HG03196 (cell line): ENCODE data around the gene STING1.
"Not testable (repeated sequence)": the region's sequence is repeated elsewhere in the genome, so short reads cannot be mapped to it uniquely, and the experiment has no call there.

Source experiments
- ATAC-seq: cut with Tn5 transposase; IDR thresholded peaks from one replicate; pipeline ENCODE4 v1.9.1; 2021; ENCODE audit not compliant: unreplicated experiment

The STING1 gene

DNA sequence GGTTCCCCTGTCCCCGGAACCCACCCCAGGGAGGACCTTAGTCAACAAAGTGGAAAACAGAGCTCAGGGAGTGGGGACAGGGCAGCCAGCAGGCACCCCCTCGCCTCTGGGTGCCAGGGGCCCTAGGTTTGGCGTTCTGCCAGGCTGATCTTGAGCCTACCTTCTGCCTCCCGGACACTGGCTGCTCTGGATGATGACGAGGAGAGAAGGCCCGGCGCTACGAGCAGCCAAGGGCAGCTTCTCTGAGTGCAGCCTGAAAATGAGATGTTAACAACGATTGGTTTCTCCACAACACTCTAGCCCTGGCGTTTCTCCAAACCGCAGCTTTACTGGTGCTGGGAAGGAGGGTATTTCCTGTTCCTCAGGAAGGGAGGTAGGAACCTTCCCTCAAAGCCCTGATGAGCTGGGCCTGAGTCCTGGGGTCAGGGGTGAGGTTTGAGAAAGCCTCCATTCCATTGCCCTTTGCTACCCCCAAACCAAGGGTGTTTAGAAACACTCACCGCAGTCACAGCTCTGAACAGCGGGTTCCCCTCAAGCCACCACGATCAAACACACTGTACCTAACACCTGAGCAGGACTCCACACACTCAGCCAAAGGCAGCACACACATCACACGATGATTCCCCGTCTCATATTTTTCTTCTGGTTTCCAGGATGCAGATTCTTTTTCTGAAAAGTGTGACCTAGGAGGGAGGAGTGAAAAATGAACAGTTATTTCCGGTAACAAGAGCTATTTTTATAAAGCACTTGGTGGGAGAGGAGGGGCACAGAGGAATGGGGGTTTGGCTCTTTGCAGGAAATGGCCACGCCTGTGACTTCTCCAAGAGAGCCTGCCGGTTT, at the start of gene STING1:
TSS of gene STING1 (minus strand) at position 709 of the 840 bp plus-strand sequence. CDS start 1,054 bp downstream, outside the sequence.
- ATAC-seq: no peak

DNA sequence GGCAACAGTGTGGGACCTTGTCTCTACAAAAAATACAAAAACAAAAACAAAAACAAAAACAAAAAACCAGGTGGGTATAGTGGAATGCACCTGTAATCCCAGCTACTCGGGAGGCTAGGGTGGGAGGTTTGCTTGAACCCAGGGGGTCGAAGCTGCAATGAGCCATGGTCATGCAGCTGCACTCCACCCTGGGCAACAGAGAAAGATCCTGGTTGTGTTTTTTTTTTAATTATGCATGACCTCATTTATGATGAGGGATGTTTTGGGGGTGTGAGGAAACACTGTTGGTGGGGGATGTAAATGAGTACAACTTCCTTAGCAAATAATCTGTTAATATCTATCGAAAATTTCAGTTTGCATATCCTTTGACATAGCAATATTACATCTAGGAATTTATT, 49.2 kb upstream of the STING1 start:
- ATAC-seq: no peak

DNA sequence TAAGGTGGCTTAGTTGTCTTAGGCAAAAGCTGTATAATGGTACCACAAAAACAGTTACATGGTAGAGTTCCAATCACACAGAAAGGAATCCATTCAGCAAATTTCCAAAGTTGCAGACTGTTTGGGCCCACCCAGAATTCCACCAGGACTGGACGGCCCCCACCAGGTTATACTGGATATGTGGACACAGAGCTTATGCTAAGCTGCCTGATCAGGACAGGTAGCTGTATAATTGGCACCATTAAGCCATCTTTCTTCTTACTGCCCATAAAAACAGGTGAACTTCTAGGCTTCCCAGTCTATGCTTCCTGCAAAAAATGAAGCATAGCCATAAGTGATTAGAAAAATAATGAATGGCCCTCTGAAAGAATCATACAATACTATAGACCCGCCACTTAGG, 47.5 kb upstream of the STING1 start:
- not testable (repeated sequence) for ATAC-seq

DNA sequence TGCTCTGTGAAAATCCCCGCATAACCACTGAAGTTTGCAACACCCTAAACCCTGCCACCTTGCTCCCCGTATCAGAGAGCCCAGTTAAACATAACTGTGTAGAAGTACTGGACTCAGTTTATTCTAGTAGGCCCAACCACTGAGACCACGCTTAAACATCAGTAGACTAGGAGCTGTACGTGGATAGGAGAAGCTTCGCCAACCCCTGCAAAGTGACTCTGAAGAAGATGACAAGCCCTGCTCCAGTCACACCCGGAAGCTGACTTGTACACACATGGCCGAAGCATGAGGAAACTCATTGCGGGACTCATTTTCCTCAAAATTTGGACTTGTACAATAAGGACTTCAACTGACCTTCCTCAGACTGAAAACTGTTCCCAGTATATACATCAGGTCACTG, 46.1 kb upstream of the STING1 start:
- ATAC-seq: not testable (repeated sequence)

DNA sequence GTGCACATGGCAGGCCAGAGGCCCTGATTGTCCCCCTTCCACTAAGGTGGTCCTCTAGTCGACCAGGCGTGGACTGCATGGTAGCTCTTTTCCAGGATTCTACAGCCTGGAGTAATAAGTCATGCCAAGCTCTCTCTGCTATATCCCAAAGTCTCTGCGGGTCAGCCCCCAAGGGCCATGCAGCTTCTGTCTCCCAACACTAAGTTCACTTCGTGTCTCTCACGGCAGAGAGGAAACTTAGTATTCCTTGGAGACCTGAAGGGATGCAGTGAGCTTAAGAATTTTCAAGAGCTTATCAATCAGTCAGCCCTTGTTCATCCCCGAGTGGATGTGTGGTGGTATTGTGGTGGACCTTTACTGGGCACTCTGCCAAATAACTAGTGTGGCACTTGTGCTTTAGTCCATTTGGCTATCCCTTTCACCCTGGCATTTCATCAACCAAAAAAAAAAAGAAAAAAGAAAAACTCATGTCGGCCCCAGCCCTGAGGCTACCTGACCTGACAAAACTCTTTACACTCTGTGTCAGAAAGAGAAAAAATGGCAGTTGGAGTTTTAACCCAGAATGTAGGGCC, 45.4 kb upstream of the STING1 start:
- not testable (repeated sequence) for ATAC-seq

DNA sequence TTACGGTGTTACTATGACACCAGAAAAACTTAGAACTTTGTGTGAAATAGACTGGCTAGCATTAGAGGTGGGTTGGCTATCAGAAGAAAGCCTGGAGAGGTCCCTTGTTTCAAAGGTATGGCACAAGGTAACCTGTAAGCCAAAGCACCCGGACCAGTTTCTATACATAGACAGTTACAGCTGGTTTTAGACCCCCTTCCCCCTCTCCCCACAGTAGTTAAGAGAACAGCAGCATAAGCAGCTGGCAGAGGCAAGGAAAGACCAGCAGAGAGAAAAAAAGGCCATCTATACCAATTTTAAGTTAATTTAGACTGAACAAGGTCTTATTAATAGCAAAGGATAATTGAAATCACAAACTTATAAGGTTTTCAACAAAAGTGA, 44.5 kb upstream of the STING1 start:
- not testable (repeated sequence) for ATAC-seq

DNA sequence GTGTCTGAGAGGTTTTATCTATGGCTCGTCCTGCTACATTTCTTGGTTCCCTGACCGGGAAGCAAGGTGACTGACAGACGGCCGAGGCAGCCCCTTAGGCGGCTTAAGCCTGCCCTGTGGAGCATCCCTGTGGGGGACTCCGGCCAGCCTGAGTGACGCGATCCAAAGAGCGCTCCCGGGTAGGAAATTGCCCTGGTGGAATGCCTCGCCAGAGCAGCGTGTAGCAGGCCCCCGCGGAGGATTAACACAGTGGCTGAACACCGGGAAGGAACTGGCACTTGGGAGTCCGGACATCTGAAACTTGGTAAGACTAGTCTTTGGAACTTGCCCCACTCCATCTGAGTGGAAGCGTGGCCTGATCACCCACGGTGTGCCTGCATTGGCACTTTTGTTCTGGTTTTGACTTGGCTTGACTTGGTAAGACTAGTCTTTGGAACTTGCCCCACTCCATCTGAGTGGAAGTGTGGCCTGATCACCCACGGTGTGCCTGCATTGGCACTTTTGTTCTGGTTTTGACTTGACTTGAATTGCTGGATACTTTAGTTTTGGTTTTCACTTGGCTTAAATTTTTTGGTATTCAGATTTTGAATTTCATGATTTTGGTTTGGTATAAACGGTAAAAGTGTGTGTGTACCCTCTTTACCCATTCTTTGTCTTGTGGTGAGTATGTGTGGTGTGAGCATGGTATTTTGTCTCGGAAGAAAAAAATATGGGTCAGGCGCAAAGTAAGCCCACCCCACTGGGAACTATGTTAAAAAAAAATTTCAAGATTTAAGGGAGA, 43.9 kb upstream of the STING1 start:
- ATAC-seq: not testable (repeated sequence)

DNA sequence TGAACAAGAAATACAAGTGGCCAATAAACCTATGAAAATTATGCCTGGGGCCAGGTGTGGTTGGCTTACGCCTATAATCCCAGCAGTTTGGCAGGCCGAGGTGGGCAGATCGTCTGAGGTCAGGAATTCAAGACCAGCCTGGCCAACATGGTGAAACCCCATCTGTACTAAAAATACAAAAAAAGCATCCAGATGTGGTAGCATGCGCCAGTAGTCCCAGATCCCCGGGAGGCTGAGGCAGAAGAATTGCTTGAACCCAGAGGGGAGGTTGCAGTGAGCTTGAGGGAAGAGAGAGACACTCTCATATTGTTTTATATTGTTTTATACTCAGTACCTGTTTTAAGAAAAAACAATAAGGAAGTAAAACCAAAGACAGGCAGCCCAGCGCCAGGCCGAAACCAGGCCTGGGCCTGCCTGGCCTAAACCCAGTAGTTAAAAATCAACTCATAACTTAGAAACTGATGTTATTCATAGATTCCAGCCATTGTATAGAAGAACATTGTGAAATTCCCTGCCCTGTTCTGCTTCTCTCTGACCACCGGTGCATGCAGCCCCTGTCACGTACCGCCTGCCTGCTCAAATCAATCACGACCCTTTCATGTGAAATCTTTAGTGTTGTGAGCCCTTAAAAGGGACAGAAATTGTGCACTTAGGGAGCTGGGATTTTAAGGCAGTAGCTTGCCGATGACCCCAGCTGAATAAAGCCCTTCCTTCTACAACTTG, 43.2 kb upstream of the STING1 start:
- peak; percentile 39 for ATAC-seq

DNA sequence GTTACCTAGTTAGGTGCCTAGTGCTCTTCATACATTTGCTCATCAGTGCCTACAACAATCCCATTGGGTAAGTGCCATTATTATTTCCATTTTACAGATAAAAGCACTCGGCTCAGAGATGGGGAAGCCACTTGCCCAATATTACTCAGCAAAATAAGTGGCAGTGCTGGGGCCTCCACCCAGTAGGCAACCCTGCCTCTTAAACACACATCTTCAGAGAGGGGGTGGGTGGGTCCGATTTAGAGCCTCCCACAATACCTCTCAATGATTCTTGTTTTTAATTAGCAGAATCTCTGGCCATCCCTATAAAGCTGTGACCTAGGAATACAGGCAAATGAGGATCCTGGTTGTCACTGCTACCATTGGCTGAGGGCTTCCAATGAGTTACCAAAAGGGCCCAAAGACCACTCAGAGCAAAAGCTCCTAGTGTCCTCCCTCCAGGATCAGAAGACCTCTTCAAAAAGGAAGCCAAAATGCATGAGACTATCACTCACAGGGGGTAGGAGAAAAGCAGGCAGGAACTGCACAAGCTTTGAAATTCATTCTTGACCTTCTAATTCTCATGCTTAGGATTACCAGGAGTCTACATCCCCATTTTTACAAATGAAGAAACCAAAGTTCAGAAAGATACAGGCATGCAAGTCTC, 42.5 kb upstream of the STING1 start:
- peak; percentile 47 for ATAC-seq

DNA sequence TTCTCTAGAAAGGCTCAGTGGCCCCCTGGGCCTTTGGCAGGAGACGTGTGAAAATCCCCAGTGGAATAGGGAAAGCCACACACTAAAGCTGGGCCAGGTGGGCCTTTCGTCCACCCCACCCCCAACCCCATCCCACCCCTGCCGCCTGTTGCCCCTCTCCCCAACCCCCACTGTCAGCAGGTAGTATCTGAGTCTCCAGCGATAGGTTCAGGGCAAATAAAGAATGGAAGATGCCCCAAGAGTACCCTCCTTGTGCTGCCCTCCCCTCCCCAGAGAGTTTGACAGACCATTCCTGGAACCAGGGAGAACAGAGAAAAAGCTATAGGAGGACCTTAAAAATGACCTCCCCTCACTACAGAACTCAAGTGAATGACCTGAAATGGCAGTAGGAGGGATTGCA, 41.9 kb upstream of the STING1 start:
- ATAC-seq: peak; percentile 3

DNA sequence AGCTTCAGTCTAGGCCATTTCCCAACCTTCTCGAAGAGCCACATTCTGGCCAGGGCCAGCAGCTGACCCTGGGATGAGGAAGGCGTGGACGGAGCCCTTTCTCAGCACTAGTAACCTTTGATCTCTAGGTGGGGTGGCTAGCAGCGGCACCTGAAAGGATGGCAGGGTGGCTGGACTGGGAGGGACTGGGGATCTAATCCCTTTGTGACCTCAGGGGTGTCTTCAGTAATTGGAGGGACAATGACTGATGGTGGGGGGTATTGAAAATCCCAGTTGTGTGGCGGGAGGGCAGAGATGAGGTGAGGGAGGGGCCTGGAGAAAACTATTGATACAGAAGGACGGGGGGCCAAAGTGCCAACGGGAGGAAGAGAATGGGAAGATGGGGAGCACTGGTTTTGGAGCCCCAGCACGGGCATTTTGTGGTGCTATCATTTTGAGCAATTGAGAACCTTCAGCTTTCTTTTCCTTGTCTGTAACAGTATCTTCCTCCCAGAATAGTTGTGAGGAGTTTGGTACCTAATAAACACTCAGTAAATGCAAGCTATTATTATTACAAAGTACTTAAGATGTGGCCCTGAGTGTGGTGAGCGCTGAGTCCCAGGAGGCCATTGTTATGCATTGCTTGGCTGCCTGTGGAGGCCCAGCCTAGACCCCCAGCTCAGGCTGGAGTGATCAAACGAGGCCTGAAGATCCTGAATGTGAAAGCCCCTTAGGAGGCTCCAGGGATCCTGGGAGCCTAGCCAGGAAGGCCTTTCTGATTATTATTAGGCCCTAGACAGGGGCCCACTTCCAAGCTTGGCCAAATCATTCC, 41.3 kb upstream of the STING1 start:
- ATAC-seq: no peak

DNA sequence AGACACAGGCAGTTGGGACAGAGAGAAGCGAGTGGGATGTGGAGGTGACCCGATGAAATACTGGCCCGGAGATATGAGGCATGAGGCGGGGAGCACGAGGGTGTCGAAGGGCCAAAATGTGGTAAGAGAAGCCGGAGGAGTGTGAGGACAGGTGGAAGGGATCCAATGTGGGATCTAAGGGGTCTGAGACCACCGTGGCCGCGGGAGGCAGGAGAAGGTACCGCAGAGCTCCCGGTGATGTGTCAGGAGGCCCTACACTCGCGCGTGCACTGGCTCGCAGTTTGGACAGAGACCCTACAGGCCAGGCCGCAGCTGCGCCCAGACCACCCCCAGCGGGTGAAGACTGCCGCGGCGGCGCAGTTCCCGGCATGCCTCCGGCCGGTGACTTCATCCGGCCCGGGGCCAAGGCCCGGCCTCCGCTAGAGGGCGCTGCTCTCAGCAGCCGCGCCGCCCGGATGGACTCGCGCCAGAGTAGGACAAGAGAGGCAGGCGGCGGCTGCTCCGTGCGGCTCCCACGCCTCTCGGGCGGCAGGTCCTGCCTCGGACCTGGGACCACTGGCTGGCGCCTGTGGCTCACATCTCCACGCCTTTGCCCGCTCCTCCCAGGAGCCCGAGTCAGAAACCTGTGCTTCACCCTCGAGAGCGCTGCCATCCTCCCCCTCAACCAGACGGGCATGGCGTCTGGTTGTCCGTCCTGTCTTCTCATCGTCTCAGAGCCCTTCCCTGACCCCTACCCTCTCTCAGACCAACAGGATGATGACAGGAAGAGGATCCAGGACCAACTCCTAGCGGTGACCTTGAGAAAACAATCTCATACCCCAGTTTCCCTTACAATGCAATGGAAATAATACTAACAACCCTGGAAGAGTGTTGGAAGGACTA, 35.4 kb upstream of the STING1 start:
- ATAC-seq: peak; percentile 76

DNA sequence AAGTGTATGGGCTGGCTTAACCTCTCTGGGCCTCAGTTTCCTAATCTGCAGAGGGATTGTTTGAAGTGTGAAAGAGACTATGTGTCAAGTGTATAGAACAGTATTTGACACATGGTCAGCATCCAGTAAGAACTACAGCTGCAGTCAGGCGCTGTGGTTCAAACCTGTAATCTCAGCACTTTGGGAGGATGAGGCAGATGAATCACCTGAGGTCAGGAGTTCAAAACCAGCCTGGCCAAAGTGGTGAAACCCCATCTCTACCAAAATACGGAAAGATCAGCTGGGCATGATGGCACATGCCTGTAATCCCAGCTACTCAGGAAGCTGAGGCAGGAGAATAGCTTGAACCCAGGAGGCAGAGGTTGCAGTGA, 31.9 kb upstream of the STING1 start:
- ATAC-seq: no peak

DNA sequence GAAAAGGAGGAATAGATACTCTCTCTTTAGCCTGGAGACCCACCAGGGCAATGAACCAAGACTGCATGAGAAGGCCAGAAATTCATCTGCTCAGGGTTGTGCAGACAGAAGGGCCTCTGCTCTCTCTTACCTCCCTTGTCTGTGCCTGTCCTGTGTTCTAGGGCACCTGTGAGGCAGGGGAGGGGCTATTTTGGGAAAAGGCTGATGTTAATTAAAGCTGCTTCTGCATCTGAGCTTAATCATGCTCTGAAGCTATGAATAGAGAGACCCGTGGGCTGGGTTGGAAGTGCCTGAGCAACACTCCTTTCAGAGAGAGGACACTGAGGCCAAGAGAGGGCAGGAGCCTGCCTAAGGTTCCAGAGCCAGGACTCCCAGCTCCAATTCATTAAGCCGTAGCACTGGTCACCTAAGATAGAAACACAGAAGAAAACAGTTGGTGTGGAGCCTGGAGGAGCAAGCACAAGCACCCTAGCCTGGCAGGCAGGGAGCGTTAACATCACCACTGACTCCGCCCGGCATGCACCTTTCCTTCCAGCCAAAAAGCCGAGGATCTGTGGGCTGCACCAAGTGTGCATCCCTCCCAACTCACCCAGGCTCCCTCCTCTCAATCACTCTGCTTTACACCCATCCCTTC, 31.4 kb upstream of the STING1 start:
- no peak for ATAC-seq

DNA sequence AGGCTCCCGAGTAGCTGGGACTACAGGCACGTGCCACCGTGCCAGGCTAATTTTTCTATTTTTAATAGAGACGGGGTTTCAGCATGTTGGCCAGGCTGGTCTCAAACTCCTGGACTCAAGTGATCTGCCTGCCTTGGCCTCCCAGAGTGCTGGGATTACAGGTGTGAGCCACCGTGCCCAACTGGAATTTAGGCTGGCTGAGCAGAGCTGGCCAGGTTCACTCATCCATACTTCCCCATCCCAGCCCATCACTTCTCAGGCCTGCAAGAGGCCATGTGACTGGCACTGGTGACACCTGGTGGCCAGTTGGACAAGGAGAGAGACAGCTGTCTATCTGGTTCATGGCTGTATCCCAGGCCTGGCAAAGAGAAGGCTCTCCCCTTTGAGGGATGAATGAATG, 30.9 kb upstream of the STING1 start:
- ATAC-seq: peak; percentile 61

DNA sequence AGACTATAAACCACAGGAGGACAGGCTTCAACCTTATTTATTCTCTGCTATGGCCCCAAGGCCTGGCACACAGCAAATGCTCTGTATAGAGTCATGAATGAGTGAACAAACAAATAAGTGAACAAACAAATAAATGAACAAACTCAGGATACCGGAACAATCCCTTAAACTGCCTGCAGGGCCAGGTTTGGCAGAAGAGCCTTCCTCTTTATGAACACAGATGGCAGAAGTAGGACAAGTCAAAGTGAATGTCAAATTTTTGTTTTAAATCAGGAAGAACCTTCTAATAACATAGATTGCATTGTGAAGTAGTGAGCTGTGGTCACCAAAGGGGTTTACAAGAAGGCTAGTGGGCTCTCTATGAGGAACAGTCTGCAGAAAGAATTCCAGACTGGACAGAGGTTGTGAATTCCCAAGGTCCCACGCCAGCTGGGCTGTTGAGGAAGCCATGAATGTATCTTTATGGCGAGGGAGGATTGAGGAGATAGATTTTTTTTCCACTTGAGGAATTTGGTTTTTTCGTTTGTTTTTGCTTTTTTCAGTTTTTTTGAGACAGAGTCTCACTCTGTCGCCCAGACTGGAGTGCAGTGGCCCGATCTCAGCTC, 30.3 kb upstream of the STING1 start:
- ATAC-seq: no peak

DNA sequence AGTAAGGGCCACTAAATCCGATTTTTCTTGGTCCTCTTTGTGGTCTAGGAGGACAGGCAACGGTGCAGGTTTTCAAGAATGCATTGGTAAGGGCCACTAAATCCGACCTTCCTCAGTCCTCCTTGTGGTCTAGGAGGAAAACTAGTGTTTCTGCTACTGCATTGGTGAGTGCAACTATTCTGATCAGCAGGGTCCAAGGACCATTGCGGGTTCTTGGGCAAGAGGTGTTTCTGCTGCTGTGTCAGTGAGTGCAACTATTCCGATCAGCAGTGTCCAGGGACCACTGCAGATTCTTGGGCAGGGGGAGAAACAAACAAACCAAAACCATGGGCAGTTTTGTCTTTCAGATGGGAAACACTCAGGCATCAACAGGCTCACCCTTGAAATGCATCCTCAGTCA, 22.2 kb upstream of the STING1 start:
- not testable (repeated sequence) for ATAC-seq

DNA sequence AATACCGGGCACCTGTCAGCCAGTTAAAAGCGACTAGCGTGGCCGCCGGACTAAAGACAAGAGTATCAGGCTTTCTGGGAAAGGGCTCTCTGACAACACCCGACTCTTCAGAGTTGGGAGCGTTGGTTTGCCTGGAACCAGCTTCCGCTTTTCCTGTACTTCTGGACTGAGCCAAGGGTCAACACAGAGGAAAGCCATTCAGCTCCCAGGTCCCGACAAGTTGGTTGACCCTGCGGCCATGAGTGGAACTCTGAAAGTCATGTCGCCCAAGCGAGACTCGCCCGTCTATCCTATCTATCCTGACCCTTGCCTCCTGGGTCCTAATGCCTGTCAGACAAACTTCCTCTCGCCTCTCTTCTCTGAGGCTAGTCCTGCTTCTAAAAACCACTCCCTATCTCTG, 21.3 kb upstream of the STING1 start:
- ATAC-seq: not testable (repeated sequence)
